ENCODE data around the gene PRDM4.

The PRDM4 gene

GRCh38 chr12:107684990-107685359, 76.0 kb downstream of the PRDM4 start:
- DNase-seq = no peak

- DNase-seq = no peak
Measured at GRCh38 chr12:107684029-107684795, 76.7 kb downstream of the PRDM4 start.
